ENCODE data around the gene TMEM170B.

TMEM170B gene

GRCh38 chr6:11566609-11567008 is 29.1 kb downstream of the TMEM170B start:
- DNase-seq (ENCODE audit: low read depth) = no peak
- H3K4me3 ChIP-seq (ENCODE audit: low read length) = no peak overlapping the region
- no peak for TF ChIP-seq CTCF (conservative IDR thresholded peaks at IDR 0.05; ENCODE audit: low read length)

- no peak overlapping the region for H3K4me3 ChIP-seq (ENCODE audit: low read length)
- DNase-seq (ENCODE audit: low read depth) = no peak
- no peak for TF ChIP-seq CTCF (conservative IDR thresholded peaks at IDR 0.05; ENCODE audit: low read length)
Observed at GRCh38 chr6:11571073-11571472, 33.5 kb downstream of the TMEM170B start.

GRCh38 chr6:11575408-11576033 is 38.0 kb downstream of the TMEM170B start:
- TF ChIP-seq CTCF (conservative IDR thresholded peaks at IDR 0.05; ENCODE audit: low read length) = peak; percentile 99
- peak; percentile 84 for DNase-seq (ENCODE audit: low read depth)
- no peak overlapping the region for H3K4me3 ChIP-seq (ENCODE audit: low read length)

- TF ChIP-seq CTCF (conservative IDR thresholded peaks at IDR 0.05; ENCODE audit: low read length) = no peak
- no peak for DNase-seq (ENCODE audit: low read depth)
- H3K4me3 ChIP-seq (ENCODE audit: low read length) = no peak overlapping the region
Observed at GRCh38 chr6:11580686-11581405, 43.3 kb downstream of the TMEM170B start.

- DNase-seq (ENCODE audit: low read depth) = no peak
- TF ChIP-seq CTCF (conservative IDR thresholded peaks at IDR 0.05; ENCODE audit: low read length) = no peak
- no peak overlapping the region for H3K4me3 ChIP-seq (ENCODE audit: low read length)
Observed at GRCh38 chr6:11584244-11584643, 46.7 kb downstream of the TMEM170B start.

- peak; percentile 63 for DNase-seq (ENCODE audit: low read depth)
- H3K4me3 ChIP-seq (ENCODE audit: low read length) = no peak overlapping the region
- TF ChIP-seq CTCF (conservative IDR thresholded peaks at IDR 0.05; ENCODE audit: low read length) = peak; percentile 70
Observed at GRCh38 chr6:11585426-11586016, 48.0 kb downstream of the TMEM170B start.

GRCh38 chr6:11586117-11586516 is 48.6 kb downstream of the TMEM170B start:
- H3K4me3 ChIP-seq (ENCODE audit: low read length) = no peak overlapping the region
- peak; percentile 48 for DNase-seq (ENCODE audit: low read depth)
- TF ChIP-seq CTCF (conservative IDR thresholded peaks at IDR 0.05; ENCODE audit: low read length) = no peak
